GM20431 (cell line): ENCODE data around the gene DCAF6.
"Not testable (repeated sequence)": the region's sequence is repeated elsewhere in the genome, so short reads cannot be mapped to it uniquely, and the experiment has no call there.

Source experiments
- in situ Hi-C: fragments of 300-500 bp; cut with MseI, MboI; formaldehyde crosslinking; loops from one replicate; pipeline ENCODE4 v1.15.0; 2020; ENCODE audit warnings: low sequenced_read_pairs; ENCODE audit not compliant: unreplicated experiment

DCAF6 gene

DNA sequence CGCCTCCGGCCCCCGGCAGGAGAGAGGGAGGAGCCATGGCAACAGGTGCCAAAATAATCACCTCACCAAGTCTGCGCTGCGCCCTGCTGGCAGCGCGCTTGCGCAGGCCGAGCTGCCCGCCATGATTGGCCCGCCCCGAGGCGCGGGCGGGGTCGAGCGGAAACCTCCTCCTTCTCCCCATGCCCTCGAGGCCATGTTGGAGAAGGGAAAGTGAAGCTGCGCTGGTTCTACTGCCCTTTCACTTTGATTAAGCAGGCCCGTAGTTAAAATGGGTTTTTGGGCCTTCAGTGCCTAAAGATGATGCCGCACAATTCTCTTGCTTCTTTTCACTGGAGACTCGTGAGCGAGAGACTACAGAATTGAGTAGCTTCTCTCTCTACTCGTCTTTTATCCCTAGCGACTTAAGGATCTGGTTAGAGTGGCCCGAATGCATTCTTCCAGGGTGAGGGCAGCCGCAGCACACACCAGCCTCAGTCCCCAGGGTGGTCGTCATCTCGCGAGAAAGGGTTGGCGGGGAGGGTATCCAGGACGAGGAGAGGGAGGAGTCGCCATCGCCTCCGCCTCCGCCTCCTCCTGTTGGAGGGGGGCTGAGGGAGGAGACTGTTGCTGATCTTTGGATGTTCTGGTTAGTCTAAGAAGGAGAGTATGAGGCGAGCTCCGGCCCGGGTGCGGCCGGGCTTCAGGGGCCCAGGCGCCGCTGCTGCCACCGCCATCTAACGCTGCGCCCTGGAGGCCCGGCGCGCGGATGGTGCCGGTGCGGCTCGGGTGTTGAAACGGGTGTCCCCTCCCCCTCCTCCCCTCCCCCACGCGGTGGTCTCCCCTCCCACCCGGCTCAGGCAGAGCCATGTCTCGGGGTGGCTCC is at the start of gene DCAF6:
Gene DCAF6 (plus strand): TSS at position 616 of the 862 bp plus-strand sequence. CDS start 229 bp downstream, at position 845.
- in situ Hi-C loops = no loop called here

DNA sequence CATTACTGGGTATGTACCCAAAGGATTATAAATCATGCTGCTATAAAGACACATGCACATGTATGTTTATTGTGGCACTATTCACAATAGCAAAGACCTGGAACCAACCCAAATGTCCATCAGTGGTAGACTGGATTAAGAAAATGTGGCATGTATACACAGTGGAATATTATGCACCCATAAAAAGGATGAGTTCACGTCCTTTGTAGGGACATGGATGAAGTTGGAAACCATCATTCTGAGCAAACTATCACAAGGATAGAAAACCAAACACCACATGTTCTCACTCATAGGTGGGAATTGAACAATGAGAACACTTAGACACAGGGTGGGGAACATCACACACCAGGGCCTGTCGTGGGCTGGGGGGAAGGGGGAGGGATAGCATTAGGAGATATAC is 49.3 kb upstream of the DCAF6 start:
- in situ Hi-C loops = not testable (repeated sequence)

- in situ Hi-C loops = no loop called here
These were observed 46.1 kb upstream of the DCAF6 start for GRCh38 chr1:167890400-167890799.

DNA sequence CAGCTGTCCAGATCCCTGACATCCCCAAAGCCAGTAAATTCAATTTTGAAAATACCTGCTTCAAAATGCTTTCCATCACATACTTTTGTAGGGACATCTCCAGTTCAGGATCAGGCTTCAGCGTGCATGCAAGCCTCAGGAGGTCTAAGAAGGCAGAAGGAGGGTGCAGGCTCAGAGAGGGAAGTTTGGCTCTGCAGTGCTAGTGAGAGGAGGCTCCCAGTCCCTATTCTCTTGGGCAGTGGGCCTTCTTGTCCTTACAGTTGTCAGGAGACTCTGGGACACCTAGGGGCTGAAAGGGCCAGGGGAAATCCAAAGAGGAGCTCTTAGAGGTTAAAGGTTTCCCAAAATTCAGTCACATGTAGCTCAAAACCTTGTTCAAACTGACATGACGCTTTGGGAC is 42.7 kb upstream of the DCAF6 start:
- in situ Hi-C loops = no loop called here

DNA sequence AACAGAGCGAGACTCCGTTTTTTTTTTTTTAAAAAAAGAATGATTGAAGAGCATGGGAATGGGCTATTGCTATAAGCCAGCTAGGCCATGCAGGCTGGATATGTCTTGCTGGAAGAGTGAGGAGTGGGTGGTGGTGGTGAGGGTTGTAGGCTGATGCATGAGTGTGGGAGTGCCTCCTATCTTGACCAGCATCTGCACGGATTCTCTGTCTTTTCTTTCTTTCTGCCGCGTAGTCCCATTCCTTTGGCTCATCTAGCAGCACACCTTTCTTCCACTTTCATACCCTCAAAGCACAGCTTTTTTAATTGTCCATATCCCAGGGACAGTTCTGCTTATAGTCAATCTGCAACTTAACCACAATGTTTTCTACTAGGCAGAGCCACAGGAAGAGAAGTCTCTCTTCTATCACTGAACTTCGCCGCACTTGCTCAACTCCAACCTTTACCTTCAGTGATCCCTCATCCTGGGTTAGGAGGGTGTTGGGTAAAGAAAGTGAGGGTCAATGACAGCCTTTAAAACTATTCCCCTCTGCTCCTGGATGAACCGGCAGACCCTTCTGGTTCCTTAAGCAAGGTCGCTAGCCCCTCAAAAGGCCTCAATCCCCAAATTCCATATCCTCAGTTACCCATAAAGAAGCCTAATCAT is 37.8 kb upstream of the DCAF6 start:
- in situ Hi-C loops = no loop called here

GRCh38 chr1:167899253-167899681 is 37.2 kb upstream of the DCAF6 start:
- in situ Hi-C loops = no loop called here

- in situ Hi-C loops = no loop called here
These were observed 35.6 kb upstream of the DCAF6 start for GRCh38 chr1:167900907-167901306.

GRCh38 chr1:167904652-167905130 is 31.8 kb upstream of the DCAF6 start:
- in situ Hi-C loops = no loop called here

DNA sequence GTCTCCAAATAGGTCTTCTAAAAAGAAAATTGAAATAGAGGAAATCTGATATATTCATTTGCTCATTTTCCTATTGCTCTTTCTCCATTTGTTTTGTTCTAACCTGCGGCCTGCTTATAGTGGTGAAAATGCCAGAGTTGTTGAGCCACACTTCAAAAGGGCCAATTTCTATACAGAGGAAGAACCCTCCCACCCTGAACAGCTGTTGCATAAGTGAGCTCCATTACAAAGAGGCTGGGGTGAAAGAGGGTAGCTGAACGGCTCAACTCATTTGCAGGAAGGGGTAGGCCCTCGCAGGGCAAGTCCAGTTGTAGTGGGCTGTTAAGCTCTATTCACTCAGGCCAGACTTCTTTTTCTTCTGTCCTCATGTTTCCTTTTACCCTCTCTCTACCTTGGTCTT is 31.3 kb upstream of the DCAF6 start:
- in situ Hi-C loops = no loop called here

DNA sequence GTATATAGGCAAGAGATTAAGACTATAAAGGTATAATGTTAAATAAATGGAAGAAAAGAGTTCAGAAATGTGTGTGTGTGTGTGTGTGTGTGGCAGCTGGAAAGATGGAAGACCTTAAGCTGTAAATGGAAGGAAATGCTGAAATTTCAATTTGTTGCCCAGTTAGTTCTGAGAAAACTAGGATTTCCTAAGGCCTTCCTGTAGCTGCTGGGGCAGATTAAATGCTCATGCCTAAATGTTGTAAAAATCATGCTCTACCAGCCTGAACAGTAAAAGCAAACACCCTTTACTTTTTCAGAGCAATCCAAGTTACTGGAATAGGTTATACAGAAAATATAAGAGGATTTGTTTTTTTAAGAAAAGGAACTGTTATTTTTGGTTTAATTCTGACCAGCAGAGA is 30.8 kb upstream of the DCAF6 start:
- in situ Hi-C loops = no loop called here

GRCh38 chr1:167909691-167910180 is 26.7 kb upstream of the DCAF6 start:
- in situ Hi-C loops = no loop called here

- in situ Hi-C loops = no loop called here
These were observed 26.0 kb upstream of the DCAF6 start for GRCh38 chr1:167910530-167910929.

DNA sequence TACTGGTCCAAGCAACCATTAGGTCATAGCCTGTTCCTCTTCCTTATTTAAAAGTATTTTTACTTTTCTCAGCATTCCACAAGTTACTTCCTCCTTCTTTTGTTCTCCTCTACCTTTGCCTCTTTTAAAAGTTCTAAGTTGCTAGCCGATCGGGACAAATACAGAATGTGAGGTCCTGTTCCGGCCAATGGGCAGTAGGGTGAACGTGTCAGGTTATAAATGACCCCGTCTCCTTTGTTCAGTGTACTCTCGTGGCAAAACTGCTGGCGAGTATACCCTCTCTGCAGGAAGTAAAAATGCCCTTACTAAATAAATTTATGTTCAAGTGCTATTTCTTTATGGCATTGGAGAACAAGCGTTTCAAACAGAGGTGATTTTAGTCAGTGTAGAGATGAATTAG is 25.1 kb upstream of the DCAF6 start:
- in situ Hi-C loops = no loop called here

DNA sequence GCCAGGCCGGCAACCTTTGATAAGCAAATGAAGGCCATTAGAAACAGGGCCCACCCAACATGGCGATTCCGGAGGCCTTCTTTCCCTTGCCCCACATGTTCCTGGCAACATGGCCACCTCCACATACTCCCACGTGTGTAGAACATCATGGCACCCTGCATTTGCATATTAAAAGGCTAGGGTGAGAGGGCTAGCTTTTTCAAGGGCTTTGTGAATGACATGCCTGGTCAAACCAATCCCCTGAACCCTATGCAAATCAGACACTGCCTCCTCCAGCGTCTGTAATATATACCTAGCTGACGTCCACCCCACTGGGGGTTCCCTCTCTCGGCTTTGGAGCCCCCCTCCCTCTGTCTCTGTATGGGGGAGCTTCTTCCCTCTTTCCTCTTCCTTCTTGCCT is 24.2 kb upstream of the DCAF6 start:
- in situ Hi-C loops = no loop called here

DNA sequence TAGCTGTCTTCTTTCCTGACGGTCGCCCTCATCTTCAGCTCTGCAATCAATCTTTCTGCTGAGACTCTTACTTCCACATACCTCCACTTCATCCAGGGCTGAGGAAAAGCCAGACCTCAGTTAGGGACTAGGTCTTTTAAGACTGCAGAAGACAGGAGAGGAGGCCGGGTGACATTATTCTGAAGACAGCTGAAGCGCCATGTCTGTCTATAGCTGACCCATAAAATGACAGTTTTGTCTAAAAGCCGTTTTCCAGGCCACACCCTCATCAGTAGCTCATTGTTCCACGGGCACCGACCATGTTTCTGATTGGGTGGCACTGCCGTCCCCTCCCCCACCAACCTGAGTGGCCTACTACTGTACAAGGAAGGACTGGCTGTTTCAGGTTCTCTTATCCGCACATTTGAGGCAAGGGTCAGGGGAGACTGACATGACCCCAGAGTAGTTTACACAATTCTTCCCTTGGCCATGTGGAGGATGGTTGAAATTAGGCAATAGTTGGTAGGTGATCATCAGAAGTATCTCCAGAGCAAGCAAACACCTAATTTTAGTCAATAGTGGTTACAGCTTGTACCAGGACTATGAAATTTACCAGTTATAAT is 22.5 kb upstream of the DCAF6 start, which contains the start of gene ADCY10:
Gene ADCY10 (minus strand): TSS at position 240 of the 602 bp plus-strand sequence. CDS start 8,994 bp downstream, outside the sequence.
- in situ Hi-C loops = no loop called here

DNA sequence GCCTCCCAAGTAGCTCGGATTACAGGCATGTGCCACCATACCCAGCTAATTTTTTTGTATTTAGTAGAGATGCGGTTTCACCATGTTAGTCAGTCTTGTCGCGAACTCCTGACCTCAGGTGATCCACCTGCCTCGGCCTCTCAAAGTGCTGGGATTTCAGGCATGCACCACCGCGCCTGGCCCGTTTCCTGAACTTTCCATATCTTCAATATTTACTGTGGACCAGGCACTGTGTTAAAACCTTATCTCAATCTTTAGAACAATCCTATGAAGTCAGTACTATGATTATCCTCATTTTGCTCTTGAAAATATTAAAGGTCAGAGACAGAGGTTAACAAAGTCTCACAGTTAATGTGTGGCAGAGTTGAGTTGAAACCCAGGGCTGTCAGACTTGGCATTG is 20.9 kb upstream of the DCAF6 start:
- in situ Hi-C loops = no loop called here

DNA sequence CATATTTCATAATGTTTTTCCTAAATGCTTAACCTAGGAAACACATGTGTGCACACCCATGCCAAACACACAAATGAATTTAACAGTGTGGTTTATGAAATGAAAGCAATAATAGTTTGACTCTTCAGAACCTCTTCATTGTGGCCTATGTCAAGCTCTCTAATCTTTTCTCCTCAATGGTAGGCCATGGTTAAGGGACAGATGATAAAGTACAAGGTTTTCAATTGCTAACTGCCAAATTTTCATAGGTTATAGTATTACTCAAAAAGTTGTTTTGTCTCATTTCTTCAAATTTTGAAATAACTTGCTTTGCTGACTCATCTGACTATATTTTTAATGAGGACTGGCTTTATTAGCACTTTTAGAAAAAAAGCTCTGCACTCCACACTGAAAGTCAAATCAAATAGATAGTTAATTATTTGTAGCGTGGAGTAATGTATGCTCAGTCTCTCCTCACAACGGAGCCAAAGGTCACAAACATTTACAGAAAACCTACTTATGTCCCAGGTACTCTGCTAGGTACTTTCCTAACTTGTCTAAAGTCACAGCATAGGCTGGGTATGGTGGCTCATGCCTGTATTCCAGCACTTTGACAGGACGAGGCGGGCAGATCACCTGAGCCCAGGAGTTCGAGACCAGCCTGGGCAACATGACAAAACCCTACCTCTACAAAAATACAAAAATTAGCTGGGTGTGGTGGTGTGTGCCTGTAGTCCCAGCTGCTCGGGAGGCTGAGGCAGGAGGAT is 19.5 kb upstream of the DCAF6 start:
- in situ Hi-C loops = no loop called here

GRCh38 chr1:167922023-167922422 is 14.5 kb upstream of the DCAF6 start:
- in situ Hi-C loops = no loop called here

- in situ Hi-C loops = no loop called here
These were observed 13.8 kb upstream of the DCAF6 start for GRCh38 chr1:167922611-167923074.
